ENCODE results near the gene XIRP1. TPM values are rescaled to one million over a fixed set of nuclear protein-coding genes. Genes with fewer than 3 reads are reported as not detected.

Gene XIRP1
- total and polyA plus RNA-seq, 7 donors, result 0.25 to 1.2 (median 0.62) TPM; not detected in 3

GRCh38 chr3:39139442-39139841, 53.0 kb downstream of the XIRP1 start:
- peaks cover 22 to 48% (median 25%) of the 10 kb centered on the region in 4 donors for H3K36me3 ChIP-seq
- H3K4me3 ChIP-seq, result no peak overlapping the region
- H3K27me3 ChIP-seq, result no peaks in the 10 kb centered on the region
- DNase-seq, result no peak
- H3K9me3 ChIP-seq, result no peaks in the 10 kb centered on the region
- peak overlapping the region; percentile 38 to 68 (median 52) for H3K27ac ChIP-seq
- no peak for TF ChIP-seq CTCF (IDR thresholded peaks at IDR 0.05)
- no peak for TF ChIP-seq POLR2A (IDR thresholded peaks at IDR 0.05)
- TF ChIP-seq EP300 (IDR thresholded peaks at IDR 0.05), result no peak
- no peak for TF ChIP-seq POLR2AphosphoS5 (IDR thresholded peaks at IDR 0.05)
- intact Hi-C loops (cut with DNase I), result no loop called here
- peaks cover 0 to 44% (median 33%) of the 10 kb centered on the region in 4 donors for H3K4me1 ChIP-seq
- WGBS, 2 donors, result 64 to 85% methylated on average over 2 of the region's 2 CpGs

- H3K4me1 ChIP-seq, result peaks cover 0 to 44% (median 33%) of the 10 kb centered on the region in 4 donors
- DNase-seq, result peak; percentile 80
- H3K9me3 ChIP-seq, result no peaks in the 10 kb centered on the region
- intact Hi-C loops (cut with DNase I), result no loop called here
- TF ChIP-seq EP300 (IDR thresholded peaks at IDR 0.05) (no peak), POLR2AphosphoS5 (IDR thresholded peaks at IDR 0.05) (peak in 1 of 4 donors; percentile 33), POLR2A (IDR thresholded peaks at IDR 0.05) (no peak), CTCF (IDR thresholded peaks at IDR 0.05) (no peak)
- WGBS, 2 donors, result 80 to 87% methylated on average over 7 of the region's 7 CpGs
- no peak overlapping the region for H3K4me3 ChIP-seq
- peak overlapping the region; percentile 38 to 68 (median 52) for H3K27ac ChIP-seq
- peaks cover 17 to 42% (median 21%) of the 10 kb centered on the region in 4 donors for H3K36me3 ChIP-seq
- no peaks in the 10 kb centered on the region for H3K27me3 ChIP-seq
These were observed 53.5 kb downstream of the XIRP1 start for GRCh38 chr3:39138804-39139415.

DNA sequence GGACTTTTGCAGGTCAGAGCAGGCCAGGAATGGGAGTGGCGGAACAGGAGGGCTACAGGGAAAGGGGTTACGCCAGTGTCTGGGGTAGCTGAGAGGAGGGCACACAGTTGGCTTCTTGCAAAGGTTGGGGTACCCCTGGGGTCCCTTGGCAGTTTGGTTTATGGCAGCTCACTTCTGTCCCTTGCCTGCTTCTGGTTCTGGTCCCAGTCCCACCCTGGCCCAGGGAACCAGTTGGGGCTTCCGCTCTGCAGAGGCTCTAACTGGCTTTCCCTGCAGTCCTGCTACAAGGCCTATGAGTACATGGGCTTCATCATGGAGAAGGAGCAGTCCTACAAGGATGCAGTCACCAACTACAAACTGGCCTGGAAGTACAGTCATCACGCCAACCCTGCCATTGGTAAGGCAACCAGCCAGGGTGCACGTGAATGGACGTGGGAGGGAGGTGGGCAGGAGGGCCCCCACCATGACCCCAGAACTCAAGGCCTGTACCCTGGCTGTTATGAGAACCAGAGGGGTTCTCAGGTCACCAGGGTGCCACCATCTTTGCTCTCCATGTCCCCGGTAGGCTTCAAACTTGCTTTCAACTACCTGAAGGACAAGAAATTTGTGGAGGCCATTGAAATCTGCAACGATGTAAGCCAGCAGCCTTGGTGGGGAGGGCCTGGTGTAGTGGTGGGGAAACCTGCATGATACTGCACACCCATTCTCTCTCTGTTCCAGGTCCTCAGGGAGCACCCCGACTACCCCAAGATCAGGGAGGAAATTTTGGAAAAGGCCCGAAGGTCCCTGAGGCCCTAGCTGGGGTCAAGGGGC, 54.2 kb downstream of the XIRP1 start:
- H3K27me3 ChIP-seq, result no peaks in the 10 kb centered on the region
- H3K27ac ChIP-seq, result peak overlapping the region in 3 of 4 donors; percentile 38 to 68 (median 54)
- WGBS, 2 donors, result 94 to 97% methylated on average over 10 of the region's 10 CpGs

GRCh38 chr3:39137435-39137936, 54.9 kb downstream of the XIRP1 start:
- Histone ChIP-seq H3K4me3 (no peak overlapping the region), H3K4me1 (peaks cover 0 to 42% (median 32%) of the 10 kb centered on the region in 4 donors), H3K36me3 (peaks cover 3 to 28% (median 7%) of the 10 kb centered on the region in 4 donors), H3K27ac (no peak overlapping the region), H3K27me3 (no peaks in the 10 kb centered on the region), H3K9me3 (no peaks in the 10 kb centered on the region)
- peak; percentile 62 for DNase-seq
- TF ChIP-seq POLR2A (IDR thresholded peaks at IDR 0.05), result no peak
- TF ChIP-seq EP300 (IDR thresholded peaks at IDR 0.05), result no peak
- no peak for TF ChIP-seq CTCF (IDR thresholded peaks at IDR 0.05)
- no peak for TF ChIP-seq POLR2AphosphoS5 (IDR thresholded peaks at IDR 0.05)
- intact Hi-C loops (cut with DNase I), result no loop called here
- 96% methylated on average over 18 of the region's 18 CpGs for WGBS, 2 donors

More for the DNA sequence above, 54.2 kb downstream of the XIRP1 start:
- intact Hi-C loops (cut with DNase I), result no loop called here
- TF ChIP-seq POLR2A (IDR thresholded peaks at IDR 0.05), result no peak
- TF ChIP-seq POLR2AphosphoS5 (IDR thresholded peaks at IDR 0.05), result no peak
- no peak for TF ChIP-seq CTCF (IDR thresholded peaks at IDR 0.05)
- no peak for TF ChIP-seq EP300 (IDR thresholded peaks at IDR 0.05)
- Histone ChIP-seq H3K4me1 (peaks cover 0 to 44% (median 33%) of the 10 kb centered on the region in 4 donors), H3K36me3 (peaks cover 10 to 35% (median 14%) of the 10 kb centered on the region in 4 donors), H3K9me3 (no peaks in the 10 kb centered on the region), H3K4me3 (no peak overlapping the region)
- DNase-seq, result peak; percentile 58
